ENCODE results near the gene DBX1.

DNA sequence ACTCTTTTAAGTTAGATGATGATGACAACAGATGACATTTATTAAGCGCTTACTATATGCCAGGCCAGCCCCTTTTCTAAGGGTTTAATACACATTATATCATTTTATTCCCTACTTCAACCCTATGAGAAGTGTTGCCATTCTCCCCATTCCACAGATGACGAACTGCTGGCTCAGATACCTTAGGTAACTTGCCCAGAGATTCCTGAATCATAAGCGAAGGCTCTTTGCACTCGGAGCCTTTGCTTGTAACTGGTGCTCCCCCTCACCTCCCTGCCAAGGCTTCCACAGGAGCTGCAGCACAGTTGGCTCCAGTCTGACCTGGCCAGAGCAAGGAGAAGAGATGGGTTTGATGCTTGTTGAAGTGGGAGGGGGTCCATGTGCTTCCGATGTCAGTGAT is 43.0 kb downstream of the DBX1 start:
- TF ChIP-seq, protein P1, sequence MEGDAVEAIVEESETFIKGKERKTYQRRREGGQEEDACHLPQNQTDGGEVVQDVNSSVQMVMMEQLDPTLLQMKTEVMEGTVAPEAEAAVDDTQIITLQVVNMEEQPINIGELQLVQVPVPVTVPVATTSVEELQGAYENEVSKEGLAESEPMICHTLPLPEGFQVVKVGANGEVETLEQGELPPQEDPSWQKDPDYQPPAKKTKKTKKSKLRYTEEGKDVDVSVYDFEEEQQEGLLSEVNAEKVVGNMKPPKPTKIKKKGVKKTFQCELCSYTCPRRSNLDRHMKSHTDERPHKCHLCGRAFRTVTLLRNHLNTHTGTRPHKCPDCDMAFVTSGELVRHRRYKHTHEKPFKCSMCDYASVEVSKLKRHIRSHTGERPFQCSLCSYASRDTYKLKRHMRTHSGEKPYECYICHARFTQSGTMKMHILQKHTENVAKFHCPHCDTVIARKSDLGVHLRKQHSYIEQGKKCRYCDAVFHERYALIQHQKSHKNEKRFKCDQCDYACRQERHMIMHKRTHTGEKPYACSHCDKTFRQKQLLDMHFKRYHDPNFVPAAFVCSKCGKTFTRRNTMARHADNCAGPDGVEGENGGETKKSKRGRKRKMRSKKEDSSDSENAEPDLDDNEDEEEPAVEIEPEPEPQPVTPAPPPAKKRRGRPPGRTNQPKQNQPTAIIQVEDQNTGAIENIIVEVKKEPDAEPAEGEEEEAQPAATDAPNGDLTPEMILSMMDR (IDR thresholded peaks at IDR 0.05) = no peak
- no peak for TF ChIP-seq POLR2A (IDR thresholded peaks at IDR 0.05)
